COLO668 (cell line): Measurements from ENCODE around the gene TEX48.

Experiments used
- DNase-seq: peaks from one replicate; lab custom pipeline; 2025; ENCODE audit not compliant: unreplicated experiment; lab: John Stamatoyannopoulos, UW

TEX48 gene, protein sequence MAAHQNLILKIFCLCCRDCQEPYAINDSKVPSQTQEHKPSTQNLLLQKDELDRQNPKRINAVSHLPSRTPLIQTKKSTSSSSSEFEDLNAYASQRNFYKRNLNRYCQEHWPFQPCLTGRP

GRCh38 chr9:114681594-114682332 is at the start of gene TEX48:
TSS of gene TEX48 (minus strand) at chr9:114682192. CDS start at chr9:114671723, 10,469 bp downstream.
- peak; percentile 57 for DNase-seq

DNA sequence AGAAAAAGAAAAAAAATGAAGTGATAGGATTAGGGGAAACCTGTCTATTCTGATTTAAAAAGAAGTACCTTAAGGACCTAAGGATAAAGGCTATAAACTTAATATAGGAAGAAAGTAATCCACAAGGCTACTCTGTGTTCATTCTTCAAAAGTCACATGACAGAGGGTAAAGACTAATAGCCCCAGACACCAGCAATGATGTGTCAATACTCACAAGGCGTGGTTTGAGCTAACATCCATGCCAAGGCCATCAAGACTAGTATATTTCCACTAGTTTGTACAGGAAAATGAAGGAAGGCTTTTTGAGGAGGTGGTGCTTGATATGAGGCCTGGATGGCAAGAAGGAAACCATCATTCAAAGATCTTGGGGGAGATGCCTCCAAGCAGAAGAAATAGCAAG is 49.7 kb upstream of the TEX48 start:
- DNase-seq = no peak

DNA sequence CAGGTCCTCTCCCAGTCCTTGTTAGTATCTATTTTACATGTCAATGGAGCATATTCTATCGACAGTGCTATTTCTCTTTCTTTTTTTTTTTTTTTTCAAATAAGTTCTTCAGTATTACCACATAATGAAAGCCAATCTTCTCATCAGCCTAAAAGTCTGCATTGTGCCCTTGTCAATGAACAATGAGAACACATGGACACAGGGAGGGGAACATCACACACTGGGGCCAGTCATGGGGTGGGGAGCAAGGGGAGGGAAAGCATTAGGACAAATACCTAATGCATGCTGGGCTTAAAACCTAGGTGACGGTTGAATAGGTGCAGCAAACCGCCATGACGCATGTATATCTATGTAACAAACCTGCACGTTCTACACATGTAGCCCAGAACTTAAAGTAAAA is 47.7 kb upstream of the TEX48 start:
- no peak for DNase-seq

DNA sequence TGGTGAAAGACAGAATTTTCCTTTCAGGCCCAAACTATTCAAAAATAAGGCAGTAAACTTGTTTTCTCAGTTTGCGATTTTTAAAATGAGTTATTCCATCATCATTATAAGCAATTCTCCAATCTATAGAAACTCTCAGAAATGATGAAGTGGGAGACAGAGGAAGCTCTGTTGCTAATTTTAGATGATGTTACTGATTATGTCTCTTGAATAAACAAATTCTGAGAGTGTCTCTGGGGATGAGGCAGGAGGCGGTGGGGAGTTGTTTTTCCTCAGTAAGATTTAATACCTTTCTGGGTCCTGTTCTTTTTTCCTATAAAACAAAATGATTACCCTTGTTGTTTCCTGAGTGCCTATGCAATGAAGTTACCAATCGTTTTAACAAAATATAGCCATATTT is 43.9 kb upstream of the TEX48 start:
- DNase-seq = no peak

DNA sequence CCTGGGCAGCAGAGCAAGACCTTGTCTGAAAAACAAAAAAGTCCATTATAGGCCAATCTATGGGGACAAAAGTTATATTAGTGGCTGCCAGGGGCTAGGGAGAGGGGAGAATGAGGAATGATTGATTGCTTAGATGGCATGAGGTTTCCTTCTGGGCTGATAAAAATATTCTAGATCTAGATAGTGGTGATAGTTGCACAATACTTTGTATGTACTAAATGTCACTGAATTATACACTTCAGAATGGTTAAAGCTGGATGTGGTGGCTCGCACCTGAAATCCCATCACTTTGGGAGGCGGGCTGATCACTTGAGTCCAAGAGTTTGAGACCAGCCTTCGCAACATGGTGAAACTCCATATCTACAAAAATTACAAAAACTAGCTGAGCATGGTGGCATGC is 42.8 kb upstream of the TEX48 start:
- DNase-seq = no peak

DNA sequence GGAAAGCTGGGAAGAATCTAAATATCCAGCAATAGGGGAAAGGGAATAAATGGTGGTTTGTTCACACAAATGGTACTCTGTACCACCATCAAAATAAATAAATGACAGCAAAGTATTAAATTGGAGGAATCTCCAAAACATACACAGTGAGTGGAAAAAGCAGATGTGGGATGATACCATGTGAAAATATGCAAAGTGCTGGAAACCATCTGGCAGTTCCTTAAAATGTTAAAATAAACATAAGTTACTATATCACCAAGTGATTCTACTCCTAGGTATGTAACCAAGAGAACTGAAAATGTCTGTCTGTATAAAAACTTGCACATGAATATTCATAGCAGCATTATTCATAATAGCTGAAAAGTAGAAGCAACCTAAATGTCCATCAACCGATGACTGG is 41.9 kb upstream of the TEX48 start:
- DNase-seq = no peak

- DNase-seq = no peak
Measured at GRCh38 chr9:114722937-114723620, 41.1 kb upstream of the TEX48 start.

DNA sequence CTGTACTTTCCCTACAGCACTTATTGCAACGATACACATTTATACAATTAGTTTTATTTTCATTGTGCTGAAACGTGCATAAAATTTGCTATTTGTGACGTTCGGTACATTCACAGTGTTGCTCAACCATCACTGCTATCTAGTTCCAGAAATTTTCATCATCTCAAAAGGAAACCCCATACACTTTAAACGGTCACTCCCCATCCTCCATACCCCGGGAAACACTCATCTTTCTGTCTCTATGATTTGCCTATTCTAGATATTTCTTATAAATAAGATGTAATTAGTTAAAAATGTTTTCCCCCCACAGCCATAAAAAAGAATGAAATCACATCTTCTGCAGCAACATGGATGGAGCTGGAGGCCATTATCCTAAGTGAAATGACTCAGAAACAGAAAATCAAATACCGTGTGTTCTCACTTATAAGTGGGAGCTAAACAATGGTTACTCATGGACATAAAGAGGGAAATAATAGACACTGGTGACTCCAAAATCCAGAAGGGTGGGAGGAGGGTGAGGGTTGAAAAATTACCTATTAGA is 40.2 kb upstream of the TEX48 start:
- no peak for DNase-seq

GRCh38 chr9:114721491-114722079 is 39.6 kb upstream of the TEX48 start:
- DNase-seq = peak; percentile 76

- DNase-seq = no peak
Measured at GRCh38 chr9:114720086-114720676, 38.2 kb upstream of the TEX48 start.

DNA sequence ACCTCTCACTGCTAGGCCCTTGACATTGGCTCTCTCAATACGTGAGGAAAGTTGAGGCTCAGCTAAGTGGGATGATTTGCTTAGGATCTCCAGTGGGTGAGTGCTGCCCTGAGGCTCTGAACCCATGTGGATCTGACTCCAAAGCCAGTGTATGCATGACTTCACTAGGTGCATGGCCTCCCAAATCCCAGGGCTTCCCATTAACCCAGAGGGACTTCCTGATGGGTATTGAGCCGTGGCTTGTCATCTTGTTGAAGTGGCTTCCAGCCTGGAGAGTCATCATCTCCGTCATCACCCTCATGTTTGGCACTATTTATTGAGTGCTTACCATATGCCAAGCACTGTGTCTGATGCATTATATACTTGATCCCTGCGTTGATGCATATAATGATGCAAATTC is 37.3 kb upstream of the TEX48 start:
- peak; percentile 6 for DNase-seq

DNA sequence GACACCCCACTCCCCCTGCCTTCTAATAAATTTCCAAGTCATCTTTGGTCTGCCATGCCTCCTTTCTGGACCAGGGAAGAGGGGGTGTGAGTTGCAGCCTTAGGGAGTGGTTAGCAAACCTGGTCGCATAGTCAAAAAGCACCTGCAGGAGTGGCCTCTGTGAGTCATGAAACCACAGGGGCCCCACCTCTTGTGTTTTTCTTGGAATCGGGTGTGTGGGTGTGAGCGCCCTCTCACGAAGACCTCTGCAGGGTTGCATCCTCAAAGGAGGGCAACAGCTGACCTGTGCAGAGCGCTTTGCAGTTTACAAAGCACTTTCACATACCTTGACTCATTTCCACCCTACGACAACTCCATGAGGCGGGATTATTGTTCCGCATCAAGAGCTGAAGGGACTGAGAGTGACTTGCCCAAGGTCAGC is 36.8 kb upstream of the TEX48 start:
- DNase-seq = no peak

GRCh38 chr9:114717908-114718486 is 36.0 kb upstream of the TEX48 start:
- no peak for DNase-seq

- DNase-seq = no peak
Measured at GRCh38 chr9:114709636-114710035, 27.6 kb upstream of the TEX48 start.

GRCh38 chr9:114706711-114707110 is 24.7 kb upstream of the TEX48 start:
- DNase-seq = no peak

GRCh38 chr9:114701988-114702387 is 20.0 kb upstream of the TEX48 start:
- no peak for DNase-seq

DNA sequence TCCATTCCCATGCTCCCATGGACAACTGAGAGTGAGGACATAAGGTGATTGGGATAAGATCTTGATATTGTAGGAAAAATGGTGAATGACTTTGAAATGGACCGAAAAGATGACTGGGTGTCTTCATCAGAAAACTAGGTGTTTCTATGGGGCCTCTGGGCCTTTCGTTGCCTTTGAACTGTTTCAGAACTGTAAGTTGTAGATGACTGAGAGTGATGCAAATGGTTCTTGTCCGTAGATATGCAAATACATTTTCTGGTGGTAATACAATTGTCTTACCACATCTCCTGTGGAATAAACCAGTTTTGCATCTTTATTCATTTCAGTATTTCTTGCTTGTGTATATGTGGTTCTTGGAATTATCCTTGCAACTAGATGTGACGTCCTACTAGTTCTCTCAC is 16.0 kb upstream of the TEX48 start:
- DNase-seq = no peak

- no peak for DNase-seq
Measured at GRCh38 chr9:114696814-114697544, 15.0 kb upstream of the TEX48 start.

- DNase-seq = no peak
Measured at GRCh38 chr9:114695948-114696347, 14.0 kb upstream of the TEX48 start.

DNA sequence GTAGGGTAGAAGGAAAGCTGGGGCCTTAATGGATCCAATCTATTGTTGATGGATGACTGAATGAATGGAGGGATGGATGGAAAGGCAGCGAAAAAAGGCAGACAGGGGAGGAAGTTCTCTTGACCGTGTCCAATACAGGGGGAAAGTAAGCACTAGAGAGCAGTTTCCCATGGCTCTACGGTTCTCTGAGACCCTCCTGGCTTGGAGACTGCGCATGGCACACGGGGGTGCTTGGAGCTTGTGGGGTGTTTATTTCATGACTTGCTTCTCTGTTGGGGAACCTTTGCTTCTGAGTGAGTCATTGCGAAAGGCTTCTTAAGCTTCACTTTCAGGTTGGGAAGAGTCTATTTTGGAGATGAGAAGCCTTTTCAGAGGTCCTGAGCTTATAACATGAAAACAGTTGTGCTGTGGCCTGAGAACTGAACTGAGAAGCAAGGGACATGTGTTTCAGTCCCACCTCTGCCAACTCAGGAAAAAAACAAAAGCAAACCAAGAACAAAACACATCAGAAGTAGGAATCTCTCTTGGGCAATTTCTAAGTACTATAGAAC is 12.8 kb upstream of the TEX48 start:
- DNase-seq = no peak
